ENCODE data around the gene DGCR8. TPM values are rescaled to one million over a fixed set of nuclear protein-coding genes. Genes with fewer than 3 reads are reported as not detected.

DGCR8 gene
- total RNA-seq, 1 donor from 2014 or later: 26.5 TPM

DNA sequence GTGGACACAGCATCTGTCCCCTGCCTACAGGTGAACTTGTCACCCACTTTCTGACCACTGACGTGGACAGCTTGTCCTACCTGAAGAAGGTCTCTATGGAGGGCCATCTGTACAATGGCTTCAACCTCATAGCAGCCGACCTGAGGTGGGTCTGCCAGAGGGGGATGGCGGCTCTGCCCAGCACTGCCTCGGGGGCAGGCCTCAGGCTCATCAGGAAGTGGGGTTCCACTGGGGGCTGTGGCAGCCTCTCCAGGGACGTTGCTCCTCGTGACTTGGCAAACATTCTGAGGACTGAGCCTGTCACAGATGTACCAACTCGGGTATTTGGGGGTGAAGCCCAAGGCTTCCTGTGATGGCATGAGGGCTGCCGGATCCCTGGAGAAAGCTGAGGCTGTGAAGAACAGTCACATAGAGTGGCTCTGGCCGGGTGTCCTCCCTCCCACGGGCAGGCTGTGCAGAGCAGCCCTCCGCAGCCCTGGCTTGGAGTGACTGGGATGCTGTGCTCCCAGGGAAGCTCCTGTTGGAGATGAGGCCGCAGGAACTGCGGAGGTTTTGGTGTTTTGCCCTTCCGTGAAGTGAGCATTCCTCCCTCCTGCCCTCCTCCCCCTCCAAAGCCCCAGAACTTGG, 26.5 kb upstream of the DGCR8 start:
- DNase-seq (ENCODE audit: low read depth): no peak
- TF ChIP-seq, protein P1, sequence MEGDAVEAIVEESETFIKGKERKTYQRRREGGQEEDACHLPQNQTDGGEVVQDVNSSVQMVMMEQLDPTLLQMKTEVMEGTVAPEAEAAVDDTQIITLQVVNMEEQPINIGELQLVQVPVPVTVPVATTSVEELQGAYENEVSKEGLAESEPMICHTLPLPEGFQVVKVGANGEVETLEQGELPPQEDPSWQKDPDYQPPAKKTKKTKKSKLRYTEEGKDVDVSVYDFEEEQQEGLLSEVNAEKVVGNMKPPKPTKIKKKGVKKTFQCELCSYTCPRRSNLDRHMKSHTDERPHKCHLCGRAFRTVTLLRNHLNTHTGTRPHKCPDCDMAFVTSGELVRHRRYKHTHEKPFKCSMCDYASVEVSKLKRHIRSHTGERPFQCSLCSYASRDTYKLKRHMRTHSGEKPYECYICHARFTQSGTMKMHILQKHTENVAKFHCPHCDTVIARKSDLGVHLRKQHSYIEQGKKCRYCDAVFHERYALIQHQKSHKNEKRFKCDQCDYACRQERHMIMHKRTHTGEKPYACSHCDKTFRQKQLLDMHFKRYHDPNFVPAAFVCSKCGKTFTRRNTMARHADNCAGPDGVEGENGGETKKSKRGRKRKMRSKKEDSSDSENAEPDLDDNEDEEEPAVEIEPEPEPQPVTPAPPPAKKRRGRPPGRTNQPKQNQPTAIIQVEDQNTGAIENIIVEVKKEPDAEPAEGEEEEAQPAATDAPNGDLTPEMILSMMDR (conservative IDR thresholded peaks at IDR 0.05; ENCODE audit: low read depth, low read length): no peak
- H3K4me3 ChIP-seq (ENCODE audit: low read depth, low read length): no peak overlapping the region

DNA sequence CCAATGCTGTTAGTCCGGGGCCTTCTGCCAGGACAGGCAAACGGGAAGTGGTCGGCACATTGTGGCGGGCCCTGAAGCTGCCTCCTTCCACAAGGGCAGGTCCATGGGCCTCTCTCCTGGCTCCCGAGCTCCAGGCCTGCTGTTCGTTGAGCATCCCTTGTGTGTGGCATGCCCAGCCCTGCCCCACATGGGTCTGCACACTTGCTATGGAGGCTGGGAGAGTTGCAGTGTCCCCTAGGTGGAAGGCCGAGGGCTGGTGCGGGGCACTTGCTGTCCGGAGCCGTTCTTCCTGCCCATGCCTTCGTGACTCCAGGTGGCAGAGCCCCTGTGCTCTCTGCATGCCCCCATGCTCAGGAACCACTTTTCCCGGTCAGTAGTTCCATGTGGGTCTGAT, 26.0 kb upstream of the DGCR8 start:
- no peak for DNase-seq (ENCODE audit: low read depth)
- TF ChIP-seq, protein P1 (conservative IDR thresholded peaks at IDR 0.05; ENCODE audit: low read depth, low read length): no peak
- H3K4me3 ChIP-seq (ENCODE audit: low read depth, low read length): no peak overlapping the region

DNA sequence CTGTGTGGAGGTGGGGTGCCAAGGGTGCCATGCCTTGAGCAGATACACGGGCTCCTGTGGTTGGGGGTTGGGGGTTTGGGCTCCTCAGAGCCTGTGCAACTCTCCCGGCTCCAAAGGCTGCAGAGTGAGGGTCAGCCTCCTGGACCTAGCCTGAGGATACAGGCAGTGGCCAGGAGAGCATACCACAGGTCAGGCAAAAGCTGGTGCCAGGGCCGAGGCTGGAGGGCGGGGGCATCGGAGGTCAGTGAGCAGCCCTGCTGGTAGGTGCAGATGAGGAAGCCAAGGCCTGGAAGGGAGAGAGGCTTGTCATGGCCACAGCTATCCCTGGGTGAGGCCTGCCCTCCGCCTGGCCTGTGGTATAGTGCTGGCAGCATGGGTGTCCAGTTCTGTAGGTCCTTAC, 25.6 kb upstream of the DGCR8 start:
- no peak for DNase-seq (ENCODE audit: low read depth)
- H3K4me3 ChIP-seq (ENCODE audit: low read depth, low read length): no peak overlapping the region
- TF ChIP-seq, protein P1 (conservative IDR thresholded peaks at IDR 0.05; ENCODE audit: low read depth, low read length): no peak

DNA sequence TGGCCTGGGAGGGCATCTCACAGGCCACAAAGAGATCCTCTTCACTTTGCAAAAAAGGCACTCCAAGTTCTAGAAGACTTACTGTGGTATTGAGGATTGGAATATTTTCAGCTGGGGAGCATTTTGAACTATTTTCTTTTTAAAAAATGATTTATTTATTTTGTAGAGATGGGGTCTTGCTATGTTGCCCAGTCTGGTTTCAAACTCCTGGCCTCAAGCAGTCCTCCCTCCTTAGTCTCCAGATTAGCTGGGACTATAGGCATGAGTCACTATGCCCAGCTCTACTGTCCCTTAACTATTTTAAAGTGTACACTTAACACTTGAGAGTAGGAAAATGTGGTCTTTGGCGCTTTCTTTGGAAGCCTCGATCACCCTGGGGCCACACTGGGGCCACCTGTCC, 24.9 kb upstream of the DGCR8 start:
- H3K4me3 ChIP-seq (ENCODE audit: low read depth, low read length): no peak overlapping the region
- TF ChIP-seq, protein P1 (conservative IDR thresholded peaks at IDR 0.05; ENCODE audit: low read depth, low read length): no peak

DNA sequence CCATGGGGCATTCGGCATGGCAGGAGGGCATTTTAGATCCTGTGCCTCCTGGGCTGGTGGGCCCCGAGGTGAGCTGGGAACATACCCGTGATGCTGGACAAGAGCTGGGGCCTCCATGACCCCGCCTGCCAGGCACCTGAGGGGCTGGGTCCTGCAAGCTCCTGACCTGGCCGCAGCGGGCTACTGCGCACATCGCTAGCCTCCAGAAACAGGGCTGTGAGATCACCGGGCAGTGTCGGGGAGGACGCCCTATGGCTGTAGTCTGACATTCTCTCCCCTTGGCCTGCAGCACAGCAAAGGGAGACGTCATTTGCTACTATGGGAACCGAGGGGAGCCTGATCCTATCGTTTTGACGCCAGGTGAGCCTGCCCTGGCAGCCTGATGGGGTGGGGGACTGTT, 24.4 kb upstream of the DGCR8 start:
- no peak for DNase-seq (ENCODE audit: low read depth)
- H3K4me3 ChIP-seq (ENCODE audit: low read depth, low read length): no peak overlapping the region
- TF ChIP-seq, protein P1 (conservative IDR thresholded peaks at IDR 0.05; ENCODE audit: low read depth, low read length): no peak

More for the DNA sequence above, 24.9 kb upstream of the DGCR8 start:
- no peak for DNase-seq (ENCODE audit: low read depth)

DNA sequence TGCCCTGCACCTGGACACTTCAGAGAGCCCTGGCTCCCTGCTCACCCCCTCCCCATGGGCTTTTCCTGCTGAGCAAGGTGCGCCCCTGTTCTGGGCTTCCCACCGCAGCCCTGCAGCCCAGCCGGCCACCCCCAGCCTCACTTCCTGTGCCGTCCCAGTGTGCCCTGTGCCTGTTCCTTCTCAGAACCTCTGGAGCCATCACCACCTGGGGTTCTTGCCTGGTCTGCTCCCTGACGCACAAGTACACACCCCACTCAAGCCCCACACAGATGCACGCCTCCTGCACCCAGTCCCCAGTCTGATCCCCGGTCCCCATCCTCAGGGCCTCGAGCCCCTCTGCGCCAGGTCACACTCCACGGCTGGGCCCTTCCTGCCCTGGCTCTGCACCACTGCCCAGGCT, 23.9 kb upstream of the DGCR8 start:
- H3K4me3 ChIP-seq (ENCODE audit: low read depth, low read length): no peak overlapping the region
- TF ChIP-seq, protein P1 (conservative IDR thresholded peaks at IDR 0.05; ENCODE audit: low read depth, low read length): no peak
- DNase-seq (ENCODE audit: low read depth): no peak

DNA sequence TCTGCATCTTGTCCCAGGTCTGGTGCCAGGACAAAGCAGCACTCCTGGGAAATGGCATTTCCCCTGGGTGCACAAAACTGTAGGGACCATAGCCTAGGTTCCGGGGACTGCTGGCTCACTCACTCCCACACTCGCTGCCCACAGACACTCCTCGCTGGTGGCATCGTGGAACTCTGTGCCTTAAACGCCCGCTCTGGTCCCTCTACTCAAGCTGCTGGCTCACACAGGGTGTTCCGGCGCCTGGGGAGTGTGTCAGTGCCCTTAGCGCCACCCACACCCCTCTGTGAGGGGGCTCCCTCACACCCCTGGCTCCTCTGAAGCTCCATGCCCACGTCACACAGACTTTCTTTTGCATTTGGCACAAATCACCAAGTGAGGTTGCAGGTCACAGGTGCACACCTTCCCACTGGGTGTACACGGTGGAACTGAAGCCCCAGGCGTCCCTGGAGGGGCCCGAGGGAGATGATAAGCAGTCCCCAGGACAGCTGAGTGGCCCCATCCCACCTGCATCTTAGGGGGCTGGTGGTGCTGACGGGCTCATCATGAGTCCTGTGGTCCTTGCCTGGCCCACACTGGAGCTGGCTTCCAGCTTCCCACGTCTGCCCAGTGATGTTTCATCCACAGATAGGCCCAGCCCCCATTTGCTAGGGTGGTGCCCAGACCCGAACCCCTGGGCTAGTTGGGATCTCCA, 23.2 kb upstream of the DGCR8 start:
- H3K4me3 ChIP-seq (ENCODE audit: low read depth, low read length): no peak overlapping the region
- TF ChIP-seq, protein P1 (conservative IDR thresholded peaks at IDR 0.05; ENCODE audit: low read depth, low read length): no peak
- DNase-seq (ENCODE audit: low read depth): no peak
